ENCODE data around the gene SRSF9. TPM values are rescaled to one million over a fixed set of nuclear protein-coding genes. Genes with fewer than 3 reads are reported as not detected.
A peak's percentile ranks its signal among the peaks of the same experiment; 100 is the strongest.
"Not testable (repeated sequence)": the region's sequence is repeated elsewhere in the genome, so short reads cannot be mapped to it uniquely, and the experiment has no call there.

The SRSF9 gene
- total and polyA plus RNA-seq, 4 donors, result 88.9 to 221 (median 169) TPM

- H3K9me3 ChIP-seq (ENCODE audit: control insufficient read depth, insufficient read depth, low read length); H3K27me3 ChIP-seq (ENCODE audit: control insufficient read depth, insufficient read depth, low read length); H3K27ac ChIP-seq (ENCODE audit: low read depth, low read length); H3K4me3 ChIP-seq (ENCODE audit: low read depth, low read length); H3K4me1 ChIP-seq (ENCODE audit: control insufficient read depth, insufficient read depth, low read length); DNase-seq (ENCODE audit: low read depth in 4 of 6, low spot score in 6 of 6): not testable (repeated sequence)
- 44% methylated on average over 5 of the region's 7 CpGs for WGBS (ENCODE audit: insufficient coverage)
- peaks cover 23% of the 10 kb centered on the region for H3K36me3 ChIP-seq (ENCODE audit: control insufficient read depth, insufficient read depth, low read length)
These were observed 18.0 kb upstream of the SRSF9 start for GRCh38 chr12:120487552-120487951.

- no peak overlapping the region for H3K4me3 ChIP-seq (ENCODE audit: low read depth, low read length)
- peaks cover 31% of the 10 kb centered on the region for H3K36me3 ChIP-seq (ENCODE audit: control insufficient read depth, insufficient read depth, low read length)
- H3K27me3 ChIP-seq (ENCODE audit: control insufficient read depth, insufficient read depth, low read length), result no peaks in the 10 kb centered on the region
- peaks cover 6% of the 10 kb centered on the region for H3K4me1 ChIP-seq (ENCODE audit: control insufficient read depth, insufficient read depth, low read length)
- no peak overlapping the region for H3K27ac ChIP-seq (ENCODE audit: low read depth, low read length)
- DNase-seq (ENCODE audit: low read depth in 4 of 6, low spot score in 6 of 6), result peak in 1 of 6 donors; percentile 13
- WGBS (ENCODE audit: insufficient coverage), result 100% methylated on average over 2 of the region's 7 CpGs
- no peaks in the 10 kb centered on the region for H3K9me3 ChIP-seq (ENCODE audit: control insufficient read depth, insufficient read depth, low read length)
These were observed 16.7 kb upstream of the SRSF9 start for GRCh38 chr12:120485961-120486881.

GRCh38 chr12:120483621-120484020 is 14.1 kb upstream of the SRSF9 start:
- Histone ChIP-seq H3K4me1 (ENCODE audit: control insufficient read depth, insufficient read depth, low read length) (peaks cover 8% of the 10 kb centered on the region), H3K36me3 (ENCODE audit: control insufficient read depth, insufficient read depth, low read length) (peaks cover 26% of the 10 kb centered on the region), H3K9me3 (ENCODE audit: control insufficient read depth, insufficient read depth, low read length) (no peaks in the 10 kb centered on the region), H3K27ac (ENCODE audit: low read depth, low read length) (no peak overlapping the region), H3K4me3 (ENCODE audit: low read depth, low read length) (no peak overlapping the region), H3K27me3 (ENCODE audit: control insufficient read depth, insufficient read depth, low read length) (no peaks in the 10 kb centered on the region)
- no peak for DNase-seq (ENCODE audit: low read depth in 4 of 6, low spot score in 6 of 6)
- 100% methylated on average over 1 of the region's 1 CpG for WGBS (ENCODE audit: insufficient coverage)

GRCh38 chr12:120481022-120481767 is 11.6 kb upstream of the SRSF9 start:
- H3K4me1 ChIP-seq (ENCODE audit: control insufficient read depth, insufficient read depth, low read length), result peaks cover 2% of the 10 kb centered on the region
- no peaks in the 10 kb centered on the region for H3K27me3 ChIP-seq (ENCODE audit: control insufficient read depth, insufficient read depth, low read length)
- no peak for DNase-seq (ENCODE audit: low read depth in 4 of 6, low spot score in 6 of 6)
- no peak overlapping the region for H3K4me3 ChIP-seq (ENCODE audit: low read depth, low read length)
- H3K36me3 ChIP-seq (ENCODE audit: control insufficient read depth, insufficient read depth, low read length), result peaks cover 19% of the 10 kb centered on the region
- H3K9me3 ChIP-seq (ENCODE audit: control insufficient read depth, insufficient read depth, low read length), result no peaks in the 10 kb centered on the region
- H3K27ac ChIP-seq (ENCODE audit: low read depth, low read length), result no peak overlapping the region
- WGBS (ENCODE audit: insufficient coverage), result 89% methylated on average over 3 of the region's 9 CpGs

- Histone ChIP-seq H3K4me1 (ENCODE audit: control insufficient read depth, insufficient read depth, low read length) (peaks cover 2% of the 10 kb centered on the region), H3K36me3 (ENCODE audit: control insufficient read depth, insufficient read depth, low read length) (peaks cover 19% of the 10 kb centered on the region), H3K27me3 (ENCODE audit: control insufficient read depth, insufficient read depth, low read length) (no peaks in the 10 kb centered on the region), H3K4me3 (ENCODE audit: low read depth, low read length) (no peak overlapping the region), H3K9me3 (ENCODE audit: control insufficient read depth, insufficient read depth, low read length) (no peaks in the 10 kb centered on the region), H3K27ac (ENCODE audit: low read depth, low read length) (no peak overlapping the region)
- no peak for DNase-seq (ENCODE audit: low read depth in 4 of 6, low spot score in 6 of 6)
- WGBS (ENCODE audit: insufficient coverage), result 86% methylated on average over 1 of the region's 1 CpG
These were observed 10.7 kb upstream of the SRSF9 start for GRCh38 chr12:120480211-120480610.

- H3K4me1 ChIP-seq (ENCODE audit: control insufficient read depth, insufficient read depth, low read length), result peaks cover 2% of the 10 kb centered on the region
- H3K27me3 ChIP-seq (ENCODE audit: control insufficient read depth, insufficient read depth, low read length), result no peaks in the 10 kb centered on the region
- WGBS (ENCODE audit: insufficient coverage), result 86% methylated on average over 1 of the region's 1 CpG
- no peaks in the 10 kb centered on the region for H3K9me3 ChIP-seq (ENCODE audit: control insufficient read depth, insufficient read depth, low read length)
- H3K4me3 ChIP-seq (ENCODE audit: low read depth, low read length), result no peak overlapping the region
- peak overlapping the region; percentile 47 for H3K27ac ChIP-seq (ENCODE audit: low read depth, low read length)
- H3K36me3 ChIP-seq (ENCODE audit: control insufficient read depth, insufficient read depth, low read length), result peaks cover 19% of the 10 kb centered on the region
- DNase-seq (ENCODE audit: low read depth in 4 of 6, low spot score in 6 of 6), result no peak
These were observed 9.9 kb upstream of the SRSF9 start for GRCh38 chr12:120479458-120479857.

GRCh38 chr12:120475643-120476042 is 6.1 kb upstream of the SRSF9 start:
- no peaks in the 10 kb centered on the region for H3K27me3 ChIP-seq (ENCODE audit: control insufficient read depth, insufficient read depth, low read length)
- peaks cover 8% of the 10 kb centered on the region for H3K4me1 ChIP-seq (ENCODE audit: control insufficient read depth, insufficient read depth, low read length)

GRCh38 chr12:120474616-120474960 is 5.0 kb upstream of the SRSF9 start:
- Histone ChIP-seq H3K4me1 (ENCODE audit: control insufficient read depth, insufficient read depth, low read length) (peaks cover 15% of the 10 kb centered on the region), H3K4me3 (ENCODE audit: low read depth, low read length) (no peak overlapping the region), H3K9me3 (ENCODE audit: control insufficient read depth, insufficient read depth, low read length) (no peaks in the 10 kb centered on the region), H3K36me3 (ENCODE audit: control insufficient read depth, insufficient read depth, low read length) (no peaks in the 10 kb centered on the region), H3K27me3 (ENCODE audit: control insufficient read depth, insufficient read depth, low read length) (no peaks in the 10 kb centered on the region), H3K27ac (ENCODE audit: low read depth, low read length) (no peak overlapping the region)
- DNase-seq (ENCODE audit: low read depth in 4 of 6, low spot score in 6 of 6), result no peak
- WGBS (ENCODE audit: insufficient coverage), result no CpG with 5 or more reads among the region's 2 CpGs

More at GRCh38 chr12:120475643-120476042, 6.1 kb upstream of the SRSF9 start:
- Histone ChIP-seq H3K9me3 (ENCODE audit: control insufficient read depth, insufficient read depth, low read length) (no peaks in the 10 kb centered on the region), H3K4me3 (ENCODE audit: low read depth, low read length) (no peak overlapping the region), H3K36me3 (ENCODE audit: control insufficient read depth, insufficient read depth, low read length) (no peaks in the 10 kb centered on the region), H3K27ac (ENCODE audit: low read depth, low read length) (no peak overlapping the region)
- DNase-seq (ENCODE audit: low read depth in 4 of 6, low spot score in 6 of 6), result no peak
- WGBS (ENCODE audit: insufficient coverage), result no CpG with 5 or more reads among the region's 1 CpG

- Histone ChIP-seq H3K4me3 (ENCODE audit: low read depth, low read length) (no peak overlapping the region), H3K9me3 (ENCODE audit: control insufficient read depth, insufficient read depth, low read length) (no peaks in the 10 kb centered on the region), H3K27me3 (ENCODE audit: control insufficient read depth, insufficient read depth, low read length) (no peaks in the 10 kb centered on the region), H3K36me3 (ENCODE audit: control insufficient read depth, insufficient read depth, low read length) (no peaks in the 10 kb centered on the region), H3K4me1 (ENCODE audit: control insufficient read depth, insufficient read depth, low read length) (peaks cover 13% of the 10 kb centered on the region), H3K27ac (ENCODE audit: low read depth, low read length) (no peak overlapping the region)
- DNase-seq (ENCODE audit: low read depth in 4 of 6, low spot score in 6 of 6), result no peak
- WGBS (ENCODE audit: insufficient coverage), result 86% methylated on average over 2 of the region's 6 CpGs
These were observed 4.5 kb upstream of the SRSF9 start for GRCh38 chr12:120473807-120474615.

Measured in spinal cord (tissue), 10 donors.